ENCODE results near the gene FAM168B.
"Not testable (repeated sequence)": the region's sequence is repeated elsewhere in the genome, so short reads cannot be mapped to it uniquely, and the experiment has no call there.

The FAM168B gene

GRCh38 chr2:131093006-131093695 is at the start of gene FAM168B:
FAM168B (minus strand) TSS chr2:131093460; CDS start chr2:131082646, 10,814 bp downstream.
- DNase-seq: peak; percentile 60

GRCh38 chr2:131142849-131143248 is 49.6 kb upstream of the FAM168B start:
- no peak for DNase-seq

- DNase-seq: no peak
Observed at GRCh38 chr2:131140581-131140980, 47.3 kb upstream of the FAM168B start.

- DNase-seq: no peak
Observed at GRCh38 chr2:131132729-131133128, 39.5 kb upstream of the FAM168B start.

GRCh38 chr2:131130298-131130596 is 37.0 kb upstream of the FAM168B start:
- DNase-seq: no peak

- no peak for DNase-seq
Observed at GRCh38 chr2:131127981-131128380, 34.7 kb upstream of the FAM168B start.

GRCh38 chr2:131127076-131127475 is 33.8 kb upstream of the FAM168B start:
- DNase-seq: no peak

- no peak for DNase-seq
Observed at GRCh38 chr2:131126436-131126835, 33.2 kb upstream of the FAM168B start.

- no peak for DNase-seq
Observed at GRCh38 chr2:131125195-131125757, 32.0 kb upstream of the FAM168B start.

GRCh38 chr2:131123192-131123591 is 29.9 kb upstream of the FAM168B start:
- no peak for DNase-seq

- no peak for DNase-seq
Observed at GRCh38 chr2:131122496-131122895, 29.2 kb upstream of the FAM168B start.

GRCh38 chr2:131121464-131121863 is 28.2 kb upstream of the FAM168B start:
- no peak for DNase-seq

- DNase-seq: no peak
Observed at GRCh38 chr2:131120815-131121317, 27.6 kb upstream of the FAM168B start.

- no peak for DNase-seq
Observed at GRCh38 chr2:131115752-131116151, 22.5 kb upstream of the FAM168B start.

GRCh38 chr2:131114950-131115349 is 21.7 kb upstream of the FAM168B start:
- DNase-seq: not testable (repeated sequence)

- DNase-seq: no peak
Observed at GRCh38 chr2:131113566-131114227, 20.4 kb upstream of the FAM168B start.

- DNase-seq: no peak
Observed at GRCh38 chr2:131112529-131112928, 19.3 kb upstream of the FAM168B start.

GRCh38 chr2:131105950-131106801 is 12.9 kb upstream of the FAM168B start:
- DNase-seq: peak; percentile 7

- DNase-seq: peak; percentile 73
Observed at GRCh38 chr2:131105156-131105949, 12.1 kb upstream of the FAM168B start, which contains the start of gene PLEKHB2. PLEKHB2 (plus strand) TSS chr2:131105336; CDS start chr2:131120942, 15,606 bp downstream.

- DNase-seq: peak; percentile 66
Observed at GRCh38 chr2:131104487-131105155, 11.4 kb upstream of the FAM168B start.

- no peak for DNase-seq
Observed at GRCh38 chr2:131103165-131103564, 9.9 kb upstream of the FAM168B start.

Data from DMS153 (cell line).